ENCODE data around the gene PNRC2.
"Not testable (repeated sequence)": the region's sequence is repeated elsewhere in the genome, so short reads cannot be mapped to it uniquely, and the experiment has no call there.

PNRC2 gene

DNA sequence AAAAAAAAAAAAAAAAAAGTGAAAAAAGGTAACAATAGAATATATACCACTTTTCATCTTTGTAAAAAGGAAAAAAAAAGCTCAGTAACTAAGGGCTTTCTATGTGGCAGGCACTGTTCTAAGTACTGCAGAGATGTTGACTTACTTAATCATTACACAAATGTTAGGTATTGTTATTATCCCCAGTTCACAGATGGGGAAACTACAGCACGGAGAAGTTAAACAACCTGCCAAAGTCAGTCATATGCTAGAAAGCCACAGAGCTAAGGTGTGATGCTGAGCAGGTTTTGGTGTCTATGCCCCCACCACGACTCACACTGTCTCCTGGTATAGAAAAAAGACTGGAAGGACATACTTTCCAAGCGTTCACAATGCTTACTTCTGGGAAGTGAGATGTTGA, 6.6 kb upstream of the PNRC2 start:
- DNase-seq (ENCODE audit: low read depth, low spot score): no peak

DNA sequence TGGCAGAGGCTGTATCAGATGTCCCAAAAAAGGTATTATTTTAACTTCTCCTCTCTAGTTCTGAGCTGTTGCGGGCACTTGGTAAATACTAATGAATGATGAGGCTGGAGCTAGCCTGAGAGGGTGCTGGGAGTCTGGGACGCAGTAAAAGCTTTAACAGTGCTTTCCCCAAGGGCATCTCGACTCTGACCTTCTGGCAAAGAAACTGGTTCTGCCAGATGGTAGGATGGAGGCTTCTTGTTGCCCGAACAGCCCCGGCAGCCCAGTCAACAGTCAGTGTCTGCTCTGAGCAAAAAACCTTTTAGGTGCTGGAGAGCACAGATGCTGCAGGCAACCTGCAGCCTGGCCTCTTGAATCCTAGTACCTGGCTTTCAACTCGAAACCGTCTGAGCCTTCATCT, 2.5 kb upstream of the PNRC2 start:
- no peak for DNase-seq (ENCODE audit: low read depth, low spot score)

DNA sequence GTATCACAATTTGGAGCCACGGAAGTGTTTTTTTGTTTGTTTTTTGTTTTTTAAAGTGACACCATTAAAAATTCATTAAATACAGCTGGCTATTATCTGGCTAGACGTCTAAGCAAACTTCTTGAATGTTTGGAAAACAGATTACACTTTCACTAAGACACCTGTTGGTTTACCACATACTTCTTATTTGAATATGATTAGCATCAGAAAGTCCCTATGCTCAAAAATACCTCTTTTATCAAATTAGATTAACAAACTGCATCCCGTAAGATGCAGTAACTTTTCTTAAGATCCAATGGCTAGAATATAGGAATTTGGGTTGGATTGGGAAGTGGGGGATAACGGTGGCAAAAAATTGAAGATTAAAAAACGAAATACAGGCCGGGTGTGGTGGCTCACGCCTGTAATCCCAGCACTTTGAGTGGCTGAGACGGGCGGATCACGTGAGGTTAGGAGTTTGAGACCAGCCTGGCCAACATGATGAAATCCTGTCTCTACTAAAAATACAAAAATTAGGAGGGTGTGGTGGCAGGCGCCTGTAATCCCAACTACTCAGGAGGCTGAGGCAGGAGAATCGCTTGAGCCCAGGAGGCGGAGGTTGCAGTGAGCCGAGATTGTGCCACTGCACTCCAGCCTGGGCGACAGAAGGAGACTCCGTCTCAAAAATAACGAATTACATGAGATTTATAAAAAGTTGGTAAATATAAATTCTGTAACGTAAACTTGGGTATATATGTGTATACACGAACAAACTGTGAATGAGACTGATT, 1.4 kb upstream of the PNRC2 start:
- not testable (repeated sequence) for DNase-seq (ENCODE audit: low read depth, low spot score)

DNA sequence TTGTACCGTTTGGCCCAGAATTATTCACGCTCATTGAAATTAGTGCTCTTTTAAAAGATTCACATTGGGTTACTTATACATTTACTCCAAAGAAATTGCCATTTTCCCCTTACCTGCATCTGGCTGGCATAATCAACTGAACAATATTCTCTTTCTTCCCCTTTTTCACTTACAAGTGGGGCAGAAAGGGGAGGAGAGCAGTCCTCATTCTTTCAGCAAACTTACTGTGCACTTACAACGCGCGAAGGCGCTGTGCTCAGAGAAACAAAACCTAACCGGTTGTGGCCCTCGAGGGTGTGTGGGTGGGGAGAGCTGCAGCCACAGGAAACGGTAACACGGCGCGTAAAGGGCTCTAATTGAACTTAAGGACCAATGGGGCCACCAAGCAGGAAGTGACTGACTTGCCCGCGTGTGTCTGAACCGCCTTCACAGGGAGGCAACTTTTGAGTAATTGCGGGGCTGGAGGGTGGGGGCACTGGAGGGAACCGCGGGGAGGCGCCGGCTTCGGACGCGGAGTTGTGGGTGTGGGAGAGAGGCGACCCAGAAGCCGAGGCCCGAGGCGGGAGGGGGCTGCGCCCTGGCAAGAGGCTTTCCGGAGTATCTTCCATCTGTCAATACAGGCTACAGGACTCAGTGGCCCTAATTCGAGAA, 693 bp upstream of the PNRC2 start:
- peak; percentile 40 for DNase-seq (ENCODE audit: low read depth, low spot score)

DNA sequence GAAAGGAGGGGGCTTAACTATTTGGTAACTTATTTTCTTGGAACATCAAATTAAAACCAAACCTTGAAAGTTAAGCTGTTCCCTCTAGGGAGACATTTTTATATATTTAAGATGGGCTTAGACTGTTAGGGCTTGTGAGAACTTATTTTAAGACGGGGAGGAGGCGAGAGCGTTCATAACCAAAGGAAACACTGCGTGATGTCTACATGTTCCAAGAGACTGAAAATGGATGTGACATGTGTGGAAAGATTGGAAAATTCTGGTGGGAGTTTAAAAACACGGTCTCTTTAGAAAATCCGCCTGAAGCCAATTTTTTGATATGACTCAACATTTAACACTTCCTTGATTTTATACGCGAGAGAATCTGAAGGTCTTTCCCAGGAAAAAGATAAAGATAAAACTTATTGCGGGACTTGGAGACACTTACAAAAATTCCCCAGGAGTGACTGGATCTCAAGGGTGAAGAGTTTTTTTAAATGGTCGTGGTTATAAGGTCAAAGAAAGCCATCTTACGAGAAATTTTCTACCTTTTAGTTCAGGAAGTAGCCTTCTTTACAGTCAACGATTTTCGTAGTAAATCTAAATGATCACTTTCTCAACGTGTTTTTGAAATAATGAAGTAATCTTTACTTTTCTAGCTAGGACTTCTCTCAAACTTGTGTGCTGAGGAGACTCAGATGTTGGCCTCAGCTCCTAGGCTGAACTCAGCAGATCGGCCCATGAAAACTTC, 828 bp downstream of the PNRC2 start:
- DNase-seq (ENCODE audit: low read depth, low spot score): no peak

DNA sequence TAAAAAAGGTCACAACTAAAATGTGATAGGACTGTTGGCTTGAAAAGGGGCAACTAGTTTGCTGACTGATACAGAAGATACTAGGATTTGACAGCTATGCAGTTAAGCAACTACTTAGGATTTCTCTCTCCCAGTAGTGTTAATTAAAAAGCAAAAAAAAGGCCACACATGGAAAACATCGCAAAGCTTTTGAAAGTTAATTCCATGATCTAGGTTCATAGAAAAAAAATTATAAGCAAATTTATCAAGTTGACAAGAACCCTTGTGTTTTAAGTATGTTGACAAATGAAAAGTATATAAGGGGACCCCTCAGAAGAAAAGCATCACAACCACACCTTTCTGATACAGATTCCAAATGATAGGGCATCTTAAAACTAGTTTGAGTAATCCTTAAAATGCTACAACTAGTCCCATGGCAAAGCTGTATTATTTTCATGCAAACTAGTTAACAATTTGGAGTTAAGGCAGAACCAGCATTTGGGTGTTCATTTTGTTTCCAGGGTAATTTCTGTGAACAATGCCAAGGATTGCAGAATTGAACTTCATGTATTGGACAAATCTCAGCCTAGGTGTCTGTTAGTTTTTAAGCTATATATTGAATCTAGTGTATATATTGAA, 4.1 kb downstream of the PNRC2 start:
- no peak for DNase-seq (ENCODE audit: low read depth, low spot score)

DNA sequence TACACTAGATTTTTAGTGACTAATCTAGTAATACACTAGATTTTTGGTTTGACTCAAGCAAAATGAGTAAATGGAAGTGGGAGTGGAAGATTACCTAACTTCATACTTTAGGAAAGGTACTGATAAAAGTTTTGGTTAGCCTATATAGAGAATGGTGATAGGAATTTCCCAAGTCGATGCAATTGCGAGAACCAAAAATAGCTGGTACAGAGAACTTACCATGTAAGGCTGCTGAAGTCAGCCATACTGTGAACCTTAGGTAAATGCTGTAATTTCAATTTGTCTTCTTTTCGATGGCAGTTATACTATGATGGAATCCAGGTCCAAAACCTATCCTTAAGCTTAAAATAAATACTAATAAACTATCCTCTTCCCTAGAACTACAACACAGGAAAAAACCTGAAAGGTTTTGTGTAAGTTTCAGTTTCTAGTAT, 4.6 kb downstream of the PNRC2 start:
- DNase-seq (ENCODE audit: low read depth, low spot score): no peak

DNA sequence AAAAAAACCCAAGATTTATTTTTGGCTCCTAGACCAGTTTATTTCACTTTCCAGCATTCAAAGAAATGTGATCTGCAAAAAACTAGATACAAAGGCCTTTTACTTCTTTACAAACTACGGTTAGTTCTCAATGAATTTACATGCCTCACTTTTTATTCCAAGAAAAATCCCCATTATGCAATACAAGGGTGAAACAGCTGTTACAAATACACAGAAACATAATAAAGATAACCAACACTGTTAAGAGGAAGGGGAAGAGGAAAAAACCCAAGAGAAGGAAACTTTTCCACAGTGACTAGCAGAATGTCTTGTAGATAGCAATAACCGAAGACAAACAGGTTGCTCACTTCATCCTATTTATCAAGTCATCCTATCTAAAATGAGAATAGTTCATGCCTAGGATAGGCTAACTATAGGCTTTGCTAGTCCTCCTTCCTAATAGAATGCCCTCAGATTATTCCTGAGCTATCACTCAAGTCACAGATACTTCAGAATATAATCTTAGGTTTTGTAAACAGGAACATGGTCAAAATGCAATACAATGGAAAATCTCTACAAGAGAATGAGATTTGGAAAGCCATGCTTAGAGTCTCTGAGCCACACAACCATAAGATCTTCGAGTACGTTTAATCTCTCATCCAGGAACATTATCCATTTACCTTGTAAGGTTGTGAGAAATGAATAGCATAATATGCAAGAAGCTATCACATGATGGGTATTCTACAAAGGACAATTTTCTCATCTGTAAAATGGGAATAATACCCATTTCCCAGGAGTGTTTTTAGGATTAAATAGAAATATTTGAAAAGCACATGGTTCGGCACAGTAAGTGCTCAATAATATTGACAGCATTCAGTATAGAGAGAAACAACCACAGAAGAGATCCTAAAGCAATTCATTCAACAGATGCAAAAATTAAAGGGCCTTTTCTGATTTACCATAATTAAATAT, 5.4 kb downstream of the PNRC2 start:
- no peak for DNase-seq (ENCODE audit: low read depth, low spot score)

DNA sequence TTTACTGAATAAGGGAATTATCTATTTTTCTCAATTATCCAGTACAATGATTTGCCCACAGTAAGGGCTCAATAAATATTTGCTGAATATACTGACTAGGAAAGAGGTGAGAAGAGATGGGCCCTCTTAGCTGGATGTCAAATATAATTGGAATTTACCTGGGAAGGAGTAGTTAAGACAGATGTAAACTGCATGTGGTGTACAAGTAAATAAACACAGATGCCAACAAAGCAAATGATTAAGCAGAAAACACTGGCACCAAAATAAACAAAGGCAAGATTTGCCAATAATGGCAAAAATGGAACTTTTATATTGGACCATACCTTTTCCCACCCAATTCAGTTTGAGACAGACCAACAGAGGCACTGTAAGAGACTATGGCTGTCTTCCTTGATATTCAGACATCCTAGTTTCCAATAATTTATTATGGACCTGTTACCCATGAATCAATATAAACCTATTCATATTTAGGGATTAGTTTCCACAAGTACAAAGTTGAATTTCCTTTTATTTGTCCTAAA, 7.4 kb downstream of the PNRC2 start:
- DNase-seq (ENCODE audit: low read depth, low spot score): no peak

DNA sequence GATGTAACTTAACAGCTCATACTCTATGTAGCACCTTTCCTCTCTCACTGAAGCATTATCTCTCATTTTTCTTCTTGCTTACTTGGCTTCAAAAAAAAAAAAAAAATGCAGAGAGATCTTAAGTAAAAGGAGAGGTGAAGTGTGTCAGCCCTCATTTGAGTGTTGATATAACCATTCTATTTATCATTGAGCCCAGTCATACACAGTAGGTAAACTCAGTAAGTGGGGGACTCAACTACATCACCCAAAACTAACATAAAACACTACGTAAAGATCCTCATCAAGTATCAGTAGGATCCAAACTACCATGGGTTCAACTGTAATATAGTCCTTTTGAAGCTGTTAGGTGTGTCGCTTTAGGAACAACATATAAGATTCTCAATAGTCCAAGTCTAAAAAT, 8.2 kb downstream of the PNRC2 start:
- no peak for DNase-seq (ENCODE audit: low read depth, low spot score)

DNA sequence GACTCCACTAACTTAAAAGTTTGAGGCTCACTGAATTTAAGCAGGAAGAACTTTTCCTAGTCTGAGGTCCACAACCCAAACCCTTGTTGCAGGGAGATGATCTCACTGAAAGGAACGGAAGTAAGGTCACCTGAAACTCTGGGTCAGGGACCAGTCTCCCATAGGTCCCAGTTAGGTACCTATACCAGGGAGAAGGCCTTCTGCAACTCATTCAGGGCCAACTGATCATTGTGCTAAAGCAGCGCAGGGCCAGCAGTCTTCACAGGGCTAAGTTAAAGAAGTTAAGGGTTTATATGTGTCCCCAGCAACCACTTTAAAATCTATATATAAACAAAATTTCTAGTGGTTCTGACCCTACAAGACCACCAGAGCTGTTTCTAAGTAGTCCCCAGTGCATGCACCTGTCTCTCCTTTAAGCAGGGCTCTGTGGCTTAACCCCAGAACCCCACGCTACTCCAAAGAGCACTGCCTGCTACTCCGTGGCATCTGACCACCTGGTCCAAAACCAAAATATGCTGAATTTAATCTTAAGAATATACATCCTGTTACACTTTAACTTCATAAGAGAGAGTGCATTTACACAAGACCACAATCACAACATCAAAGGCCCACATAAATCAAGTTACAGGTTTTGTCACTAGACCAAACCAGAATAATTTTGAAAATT, 17.7 kb downstream of the PNRC2 start:
- no peak for DNase-seq (ENCODE audit: low read depth, low spot score)

DNA sequence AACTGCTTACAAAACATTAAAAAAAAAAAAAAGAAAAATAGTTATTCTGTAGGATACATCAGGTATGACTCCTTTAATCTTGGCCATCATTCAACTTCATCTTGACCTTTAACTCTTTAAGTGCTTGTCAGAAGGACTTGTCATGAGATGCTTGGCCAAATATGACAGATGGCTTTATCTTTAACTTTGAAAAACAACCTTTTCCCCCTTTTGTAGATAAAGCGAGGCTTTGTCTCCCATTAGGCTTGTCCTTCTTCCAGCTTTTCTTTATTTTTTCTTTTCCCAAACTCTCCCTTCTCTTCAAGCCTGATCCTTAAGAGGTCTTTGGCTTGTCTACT, 18.2 kb downstream of the PNRC2 start:
- no peak for DNase-seq (ENCODE audit: low read depth, low spot score)

DNA sequence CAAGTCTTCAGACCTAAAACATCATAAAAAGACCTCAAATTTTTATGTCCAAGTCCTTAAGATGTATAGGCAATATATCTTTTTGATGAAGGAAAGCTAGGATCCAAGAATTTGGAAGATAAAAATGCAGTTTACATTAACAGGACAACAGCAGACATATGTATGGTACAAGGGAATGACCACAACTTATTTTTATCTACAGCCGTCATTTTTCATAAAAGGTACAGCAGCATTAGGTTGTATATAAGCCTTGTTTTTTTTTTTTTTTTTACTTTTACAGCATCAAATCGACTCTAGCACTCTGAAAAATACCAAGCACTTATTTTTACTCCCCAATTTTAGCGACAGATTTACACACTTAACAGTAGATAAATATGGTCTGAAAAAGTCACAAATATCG, 19.2 kb downstream of the PNRC2 start:
- DNase-seq (ENCODE audit: low read depth, low spot score): no peak

DNA sequence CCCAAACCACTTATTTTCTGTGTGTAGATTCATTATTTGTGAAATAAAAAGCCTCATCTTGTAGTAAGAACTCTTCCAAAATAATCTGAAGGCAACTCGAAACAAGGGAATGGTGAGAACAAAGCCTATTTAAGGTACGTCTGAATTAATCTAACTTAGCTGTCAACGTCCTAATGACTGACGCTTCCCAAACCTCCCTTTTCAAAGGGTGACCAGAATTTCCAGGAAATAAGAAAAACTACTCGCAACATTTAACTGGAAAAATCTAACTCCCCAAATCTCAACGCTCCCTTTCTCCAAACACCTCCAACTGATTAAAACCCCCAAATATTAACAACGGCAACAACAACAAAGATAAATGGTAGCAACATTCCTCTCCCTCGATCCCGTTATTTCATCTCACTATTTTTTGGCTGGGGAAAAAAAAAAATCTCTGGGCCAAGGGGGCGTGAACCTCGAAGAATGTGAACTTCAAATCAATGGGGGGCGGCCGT, 19.8 kb downstream of the PNRC2 start:
- DNase-seq (ENCODE audit: low read depth, low spot score): no peak

DNA sequence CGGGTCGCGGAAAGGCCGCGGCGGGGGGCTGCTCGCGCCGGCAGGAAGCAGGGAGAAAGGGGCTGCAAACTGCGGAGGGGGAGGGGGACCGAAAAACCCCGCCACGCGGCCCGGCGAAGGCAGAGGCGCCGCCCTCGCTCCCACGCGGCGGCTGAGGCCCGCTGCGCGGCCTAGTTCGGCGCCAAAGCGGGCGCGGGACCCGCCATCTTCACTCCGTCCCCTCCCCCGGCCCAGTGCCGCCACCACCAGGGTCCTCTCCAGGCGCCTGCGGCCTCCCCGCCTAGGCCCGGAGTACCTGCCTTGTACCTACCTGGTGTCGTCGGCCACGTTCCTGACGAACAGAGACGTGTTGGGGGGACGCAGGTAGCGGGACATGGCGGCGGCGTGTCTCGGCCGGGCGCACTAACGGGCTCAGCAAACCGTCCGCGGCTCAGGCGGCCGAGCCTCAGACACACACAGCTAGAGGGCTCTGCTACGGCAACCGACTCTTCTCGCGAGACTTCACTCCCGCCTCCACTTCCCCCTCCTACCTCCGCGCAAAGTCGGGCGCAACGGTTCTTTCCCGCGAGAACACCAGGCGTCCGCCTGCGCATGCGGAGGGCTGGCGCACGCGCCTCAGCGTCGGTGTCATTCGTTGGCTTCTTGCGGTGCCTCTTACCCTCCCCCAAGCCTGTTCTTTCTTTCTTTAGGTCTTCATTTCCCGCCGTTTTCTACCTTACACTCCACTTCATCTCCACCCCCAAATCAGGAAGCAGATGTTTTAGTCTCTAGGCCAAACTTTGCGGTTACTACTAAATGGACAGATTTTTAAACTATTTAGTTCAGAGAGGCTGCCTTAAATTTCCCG, 20.5 kb downstream of the PNRC2 start, which contains the start of gene SRSF10:
TSS of gene SRSF10 (minus strand) at position 447 of the 847 bp plus-strand sequence. CDS start at position 375, 72 bp downstream.
- DNase-seq (ENCODE audit: low read depth, low spot score): peak; percentile 96

DNA sequence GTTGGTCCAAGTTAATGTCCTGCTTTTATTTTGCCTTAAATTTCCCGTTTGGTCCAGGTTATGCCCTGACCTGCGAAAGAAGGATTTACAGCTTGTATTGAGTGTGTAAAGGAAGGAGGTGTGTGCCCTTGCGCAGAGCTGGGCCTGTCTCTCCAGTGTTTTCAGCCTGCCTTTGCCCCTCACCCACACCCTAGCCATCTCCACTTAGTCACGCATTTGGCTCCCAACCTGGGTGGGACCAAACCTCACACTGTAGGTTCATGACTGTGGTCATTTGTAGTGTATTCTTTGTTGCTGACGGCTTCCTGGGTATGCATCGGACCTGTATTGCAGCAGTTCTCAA, 21.1 kb downstream of the PNRC2 start:
- DNase-seq (ENCODE audit: low read depth, low spot score): no peak

DNA sequence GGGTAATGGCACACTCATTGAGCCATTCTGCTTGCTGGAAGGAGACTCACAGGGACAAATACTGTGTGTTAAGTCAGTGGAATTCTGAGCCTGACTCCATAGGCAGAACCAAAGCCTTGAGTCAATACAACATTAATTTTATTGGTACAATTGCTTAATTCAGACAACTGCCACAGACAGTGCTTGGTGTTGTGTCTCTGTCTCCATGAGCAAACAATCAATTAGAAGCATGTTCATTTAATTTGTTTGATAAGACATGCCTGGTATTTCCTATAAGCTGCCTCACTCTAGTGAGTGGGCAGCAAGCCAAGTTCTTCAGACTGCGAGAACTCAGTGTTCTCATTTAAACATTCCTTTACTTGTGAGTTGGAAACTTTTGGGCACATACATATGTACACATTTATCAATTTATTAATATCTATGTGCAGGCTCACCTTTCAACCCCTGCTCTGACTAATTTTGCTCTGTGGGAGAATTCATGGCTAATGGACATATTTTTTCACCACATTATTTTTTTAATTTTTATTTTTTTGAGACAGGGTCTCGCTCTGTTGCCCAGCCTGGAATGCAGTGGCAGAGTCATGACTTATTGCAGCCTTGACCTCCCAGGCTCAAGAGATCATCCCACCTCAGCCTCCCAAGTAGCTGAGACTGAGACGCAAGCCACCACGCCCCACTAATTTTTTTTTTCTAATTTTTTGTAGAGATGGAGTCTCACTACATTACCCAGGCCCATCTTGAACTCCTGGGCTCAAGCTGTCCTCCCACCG, 25.0 kb downstream of the PNRC2 start:
- no peak for DNase-seq (ENCODE audit: low read depth, low spot score)

DNA sequence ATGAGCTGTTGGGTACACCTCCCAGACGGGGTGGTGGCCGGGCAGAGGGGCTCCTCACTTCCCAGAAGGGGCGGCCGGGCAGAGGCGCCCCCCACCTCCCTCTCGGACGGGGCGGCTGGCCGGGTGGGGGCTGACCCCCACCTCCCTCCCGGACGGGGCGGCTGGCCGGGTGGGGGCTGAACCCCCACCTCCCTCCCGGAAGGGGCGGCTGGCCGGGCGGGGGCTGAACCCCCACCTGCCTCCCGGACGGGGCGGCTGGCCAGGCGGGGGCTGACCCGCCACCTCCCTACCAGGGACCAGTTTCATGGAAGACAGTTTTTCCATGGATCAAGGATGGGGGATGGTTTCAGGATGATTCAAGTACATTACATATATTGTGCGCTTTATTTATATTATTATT, 27.4 kb downstream of the PNRC2 start:
- DNase-seq (ENCODE audit: low read depth, low spot score): not testable (repeated sequence)

DNA sequence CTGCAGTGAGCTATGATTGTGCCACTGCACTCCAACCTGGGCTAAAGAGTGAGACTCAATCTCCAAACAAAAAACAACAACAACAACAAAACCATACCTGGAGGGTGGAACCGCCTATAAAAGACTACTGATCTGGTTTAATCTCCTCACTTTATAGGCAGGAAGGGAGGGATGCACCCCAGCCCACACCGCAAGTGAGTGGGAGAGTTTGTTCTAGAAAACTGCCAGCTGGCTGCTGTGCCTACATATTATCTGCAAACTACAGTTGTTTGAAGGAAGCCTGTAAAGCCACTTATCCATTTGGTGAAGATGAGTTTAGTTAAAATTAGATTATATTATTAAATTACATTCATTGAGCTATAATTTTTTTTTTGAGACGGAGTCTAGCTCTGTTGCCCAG, 29.6 kb downstream of the PNRC2 start:
- no peak for DNase-seq (ENCODE audit: low read depth, low spot score)

All from brain pericyte (primary cell).